Smooth muscle cell (in vitro differentiated cells): Measurements from ENCODE around the gene C16orf92. TPM values are rescaled to one million over a fixed set of nuclear protein-coding genes. Genes with fewer than 3 reads are reported as not detected.

Source experiments
- DNase-seq: peaks from one replicate; lab custom pipeline; 2025; ENCODE audit not compliant: unreplicated experiment; lab: John Stamatoyannopoulos, UW
- H2AFZ ChIP-seq: fragments of 200-600 bp; sonication (generic); 2 replicates; pipeline ENCODE4 v1.6.0; 2016; ENCODE audit warnings: antibody characterized with exemption, low read depth, mild to moderate bottlenecking
- H3F3A ChIP-seq: fragments of 200-600 bp; sonication (generic); 2 replicates; pipeline ENCODE4 v1.6.0; 2017; ENCODE audit warnings: antibody characterized with exemption, low read depth
- H3K27ac ChIP-seq: fragments of 200-600 bp; sonication (generic); 2 replicates; pipeline ENCODE4 v1.5.1; 2016; ENCODE audit warnings: low read depth, mild to moderate bottlenecking
- H3K27me3 ChIP-seq: fragments of 200-600 bp; sonication (generic); 2 replicates; pipeline ENCODE4 v1.6.1; 2016; ENCODE audit warnings: low read depth, mild to moderate bottlenecking
- H3K36me3 ChIP-seq: fragments of 200-600 bp; sonication (generic); 2 replicates; pipeline ENCODE4 v1.5.1; 2016; ENCODE audit warnings: low read depth
- H3K4me1 ChIP-seq: fragments of 200-600 bp; sonication (generic); 2 replicates; pipeline ENCODE4 v1.5.1; 2016; ENCODE audit warnings: low read depth
- H3K4me2 ChIP-seq: fragments of 200-600 bp; sonication (generic); 2 replicates; pipeline ENCODE4 v1.6.0; 2016; ENCODE audit warnings: mild to moderate bottlenecking
- H3K4me3 ChIP-seq: fragments of 200-600 bp; sonication (generic); 2 replicates; pipeline ENCODE4 v1.5.1; 2016; ENCODE audit warnings: mild to moderate bottlenecking
- H3K79me2 ChIP-seq: fragments of 200-600 bp; sonication (generic); 2 replicates; pipeline ENCODE4 v1.6.0; 2016; ENCODE audit warnings: low read depth, mild to moderate bottlenecking
- H3K9ac ChIP-seq: fragments of 200-600 bp; sonication (generic); 2 replicates; pipeline ENCODE4 v1.6.0; 2016; ENCODE audit warnings: low read depth
- H3K9me3 ChIP-seq: fragments of 200-600 bp; sonication (generic); replicated peaks from 2 replicates; pipeline ENCODE4 v1.5.1; 2016; ENCODE audit warnings: low read depth
- H4K20me1 ChIP-seq: fragments of 200-600 bp; sonication (generic); 2 replicates; pipeline ENCODE4 v1.6.0; 2016; ENCODE audit warnings: low read depth
- CTCF ChIP-seq: fragments of 200-600 bp; sonication (generic); IDR thresholded peaks from 2 replicates; pipeline ENCODE4 v1.5.1; 2017; ENCODE audit warnings: borderline replicate concordance, mild to moderate bottlenecking, antibody characterized with exemption; ENCODE audit not compliant: insufficient read depth, poor library complexity, severe bottlenecking
- WGBS: methylation state at CpG from one replicate; pipeline ENCODE4 v1.1.7; 2016; ENCODE audit warnings: low lambda C conversion rate; 5-methylcytosine and 5-hydroxymethylcytosine counted together
- polyA plus RNA-seq: library from polyadenylated mRNA; unstranded; fragments of >200 nt; fragmentation: Nextera tagmentation; extraction: Ambion mirVana; gene quantifications from 2 replicates; pipeline ENCODE4 v1.2.1, GENCODE V29; 2016
- total RNA-seq: library from RNA; depleted of rRNA; stranded (reverse); fragments of >200 nt; gene quantifications from 2 replicates; pipeline ENCODE4 v1.2.3, GENCODE V29; 2014

Gene C16orf92
- total and polyA plus RNA-seq, 2 experiments from 2014 or later: not detected

- H2AFZ ChIP-seq: no peak overlapping the region
- TF ChIP-seq CTCF: no peak
- no peak overlapping the region for H3K4me3 ChIP-seq
- H3F3A ChIP-seq: no peaks in the 10 kb centered on the region
- H3K27me3 ChIP-seq: no peaks in the 10 kb centered on the region
- no peak overlapping the region for H3K27ac ChIP-seq
- no peaks in the 10 kb centered on the region for H3K36me3 ChIP-seq
- H3K4me1 ChIP-seq: no peaks in the 10 kb centered on the region
- H4K20me1 ChIP-seq: no peaks in the 10 kb centered on the region
- no peaks in the 10 kb centered on the region for H3K9me3 ChIP-seq
- DNase-seq: no peak
- no peak overlapping the region for H3K9ac ChIP-seq
- no peaks in the 10 kb centered on the region for H3K79me2 ChIP-seq
- 97% methylated on average over 17 of the region's 17 CpGs for WGBS
- H3K4me2 ChIP-seq: no peak overlapping the region
Observed at GRCh38 chr16:30003670-30004423, 19.2 kb upstream of the C16orf92 start.

DNA sequence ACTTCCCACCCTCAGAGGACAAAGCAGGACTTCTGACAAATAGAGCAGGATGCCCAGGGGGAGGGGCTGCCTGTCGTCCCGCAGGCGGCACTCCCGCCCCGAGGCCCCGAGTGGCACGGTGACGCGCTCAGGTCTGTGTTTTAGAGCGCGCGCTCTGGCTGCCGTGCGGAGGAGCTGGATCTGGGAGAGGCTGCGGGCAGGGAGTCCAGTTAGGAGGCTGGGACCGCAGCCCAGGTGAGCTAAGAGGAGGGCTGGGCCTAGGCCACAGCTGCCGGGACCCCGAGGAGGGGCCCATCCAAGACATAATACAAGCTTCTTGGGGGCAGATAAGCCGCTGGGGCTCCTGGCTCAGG, 18.6 kb upstream of the C16orf92 start:
- no peaks in the 10 kb centered on the region for H3K36me3 ChIP-seq
- WGBS: 96% methylated on average over 19 of the region's 19 CpGs
- H3K79me2 ChIP-seq: no peaks in the 10 kb centered on the region

DNA sequence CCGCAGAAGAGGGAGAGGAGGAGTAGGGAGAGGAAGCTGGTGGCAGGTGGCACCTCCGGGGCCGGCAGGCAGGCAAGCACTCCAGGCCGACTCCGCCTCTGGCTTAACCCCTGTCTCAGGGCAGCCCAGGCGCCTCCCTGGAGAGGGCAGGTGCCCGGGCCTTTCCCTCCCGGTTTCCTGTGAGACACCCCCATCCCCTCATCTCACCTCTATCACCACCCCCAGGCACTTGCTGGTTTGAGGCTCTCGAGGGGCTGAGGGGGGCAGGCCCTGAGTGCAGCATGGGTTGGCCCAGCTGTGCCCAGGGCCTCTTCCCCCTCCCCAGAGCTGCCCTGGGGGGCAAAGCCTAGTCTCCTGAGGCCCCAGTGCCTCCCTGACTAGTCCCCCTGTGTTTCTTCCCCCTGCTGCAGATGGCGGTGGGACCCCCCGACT, 18.2 kb upstream of the C16orf92 start:
- H4K20me1 ChIP-seq: no peaks in the 10 kb centered on the region
- DNase-seq: no peak
- H3K27ac ChIP-seq: no peak overlapping the region
- no peak overlapping the region for H2AFZ ChIP-seq
- no peak overlapping the region for H3K4me2 ChIP-seq
- WGBS: 90% methylated on average over 9 of the region's 11 CpGs
- no peaks in the 10 kb centered on the region for H3K9me3 ChIP-seq
- H3K4me3 ChIP-seq: no peak overlapping the region
- H3K9ac ChIP-seq: no peak overlapping the region
- peaks cover 6% of the 10 kb centered on the region for H3K27me3 ChIP-seq
- no peaks in the 10 kb centered on the region for H3K79me2 ChIP-seq
- no peaks in the 10 kb centered on the region for H3K4me1 ChIP-seq
- H3K36me3 ChIP-seq: no peaks in the 10 kb centered on the region
- no peak for TF ChIP-seq CTCF
- H3F3A ChIP-seq: no peaks in the 10 kb centered on the region

More for the DNA sequence above, 18.6 kb upstream of the C16orf92 start:
- Histone ChIP-seq H3K27me3 (peaks cover 2% of the 10 kb centered on the region), H3K4me2 (no peak overlapping the region), H3K4me3 (no peak overlapping the region), H3F3A (no peaks in the 10 kb centered on the region), H3K9me3 (no peaks in the 10 kb centered on the region), H3K4me1 (no peaks in the 10 kb centered on the region), H4K20me1 (no peaks in the 10 kb centered on the region), H3K27ac (no peak overlapping the region), H3K9ac (no peak overlapping the region), H2AFZ (no peak overlapping the region)
- DNase-seq: no peak
- no peak for TF ChIP-seq CTCF

DNA sequence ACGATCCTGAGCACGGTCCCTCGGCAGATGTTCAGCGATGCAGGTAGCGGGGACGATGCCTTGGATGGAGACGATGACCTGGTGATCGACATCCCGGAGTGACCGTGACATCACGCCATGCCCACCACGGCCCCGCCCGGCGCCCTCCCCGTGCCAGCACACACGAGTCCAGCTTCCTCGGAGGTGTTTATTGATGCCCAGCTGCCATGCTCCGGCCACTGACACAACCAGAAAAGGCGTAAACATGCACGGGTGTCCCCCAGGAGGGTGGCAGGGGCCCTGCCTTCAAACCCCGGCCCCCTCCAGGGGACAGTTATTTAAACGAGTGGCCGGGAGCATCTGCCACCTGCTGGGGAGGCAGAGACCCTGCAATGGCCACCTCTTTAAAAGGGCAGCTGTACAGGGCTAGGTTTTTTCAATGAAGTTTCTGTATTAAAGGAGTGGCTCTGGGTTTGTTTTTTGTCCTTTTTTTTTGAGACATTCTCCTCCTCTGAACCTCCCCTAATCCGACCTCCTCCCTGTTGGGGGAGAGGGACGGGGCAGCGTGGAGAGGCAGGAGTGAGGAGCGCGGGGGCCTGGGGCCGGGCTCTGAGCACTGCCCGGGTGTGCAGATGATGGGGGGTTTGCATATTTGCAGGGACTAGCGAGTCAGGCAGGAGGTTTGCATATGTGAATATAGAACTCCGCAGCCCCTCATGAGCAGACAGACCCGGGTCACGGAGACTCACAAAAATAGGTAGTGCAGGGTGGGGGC, 17.5 kb upstream of the C16orf92 start:
- Histone ChIP-seq H3K9me3 (no peaks in the 10 kb centered on the region), H3K27me3 (peaks cover 13% of the 10 kb centered on the region), H3K79me2 (no peaks in the 10 kb centered on the region), H3K4me2 (no peak overlapping the region), H4K20me1 (no peaks in the 10 kb centered on the region), H3K4me1 (peaks cover 6% of the 10 kb centered on the region), H2AFZ (no peak overlapping the region), H3F3A (no peaks in the 10 kb centered on the region), H3K9ac (no peak overlapping the region), H3K4me3 (no peak overlapping the region), H3K27ac (no peak overlapping the region), H3K36me3 (no peaks in the 10 kb centered on the region)
- DNase-seq: no peak
- TF ChIP-seq CTCF: peak; percentile 72
- 79% methylated on average over 21 of the region's 35 CpGs for WGBS
